GM12865 (cell line): ENCODE results near the gene PPP2R3B.
A peak's percentile ranks its signal among the peaks of the same experiment; 100 is the strongest.
"Not testable (repeated sequence)": the region's sequence is repeated elsewhere in the genome, so short reads cannot be mapped to it uniquely, and the experiment has no call there.

ENCODE experiments used
- DNase-seq: peaks from one replicate; pipeline ENCODE4 v3.0.0; 2010; ENCODE audit warnings: low read depth
- H3K4me3 ChIP-seq: 2 replicates; pipeline ENCODE4 v1.5.1; 2011; ENCODE audit warnings: mild to moderate bottlenecking, low read depth, low read length, control low read depth
- TF ChIP-seq, protein P1 (sequence below): IDR thresholded peaks from 2 replicates; pipeline ENCODE4 v1.5.1; 2011; ENCODE audit warnings: low read length, control low read depth, low read depth, inconsistent platforms; ENCODE audit not compliant: insufficient read depth; ENCODE audit errors: missing control alignments

The PPP2R3B gene

DNA sequence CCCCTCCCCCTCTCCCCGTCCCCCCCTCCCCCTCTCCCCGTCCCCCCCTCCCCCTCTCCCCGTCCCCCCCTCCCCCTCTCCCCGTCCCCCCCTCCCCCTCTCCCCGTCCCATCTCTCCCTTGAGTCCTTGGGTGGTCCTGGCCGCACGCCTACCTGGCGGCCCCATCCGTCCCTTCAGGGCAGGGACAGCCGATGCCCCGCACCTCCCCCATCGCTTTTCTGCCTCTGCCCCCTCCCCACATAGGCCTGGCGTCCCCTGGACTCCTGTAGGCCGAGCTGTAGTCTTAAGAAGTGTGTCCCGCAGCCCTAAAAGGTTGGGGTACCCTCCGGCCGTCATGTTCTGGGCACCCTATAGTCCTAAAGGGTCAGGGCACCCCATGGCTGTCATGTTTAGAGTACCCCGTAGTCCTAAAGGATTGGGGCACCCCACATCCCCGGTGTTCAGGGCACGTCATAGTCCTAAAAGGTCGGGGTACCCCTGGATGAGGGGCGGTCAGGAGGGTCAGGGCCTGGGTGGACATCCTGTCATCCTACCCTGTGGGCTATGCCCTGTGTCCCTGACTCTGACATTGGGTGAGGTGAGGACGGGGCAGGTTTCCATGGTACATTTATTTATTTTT lies 57.3 kb downstream of the PPP2R3B start:
- no peak for DNase-seq
- TF ChIP-seq, protein P1, sequence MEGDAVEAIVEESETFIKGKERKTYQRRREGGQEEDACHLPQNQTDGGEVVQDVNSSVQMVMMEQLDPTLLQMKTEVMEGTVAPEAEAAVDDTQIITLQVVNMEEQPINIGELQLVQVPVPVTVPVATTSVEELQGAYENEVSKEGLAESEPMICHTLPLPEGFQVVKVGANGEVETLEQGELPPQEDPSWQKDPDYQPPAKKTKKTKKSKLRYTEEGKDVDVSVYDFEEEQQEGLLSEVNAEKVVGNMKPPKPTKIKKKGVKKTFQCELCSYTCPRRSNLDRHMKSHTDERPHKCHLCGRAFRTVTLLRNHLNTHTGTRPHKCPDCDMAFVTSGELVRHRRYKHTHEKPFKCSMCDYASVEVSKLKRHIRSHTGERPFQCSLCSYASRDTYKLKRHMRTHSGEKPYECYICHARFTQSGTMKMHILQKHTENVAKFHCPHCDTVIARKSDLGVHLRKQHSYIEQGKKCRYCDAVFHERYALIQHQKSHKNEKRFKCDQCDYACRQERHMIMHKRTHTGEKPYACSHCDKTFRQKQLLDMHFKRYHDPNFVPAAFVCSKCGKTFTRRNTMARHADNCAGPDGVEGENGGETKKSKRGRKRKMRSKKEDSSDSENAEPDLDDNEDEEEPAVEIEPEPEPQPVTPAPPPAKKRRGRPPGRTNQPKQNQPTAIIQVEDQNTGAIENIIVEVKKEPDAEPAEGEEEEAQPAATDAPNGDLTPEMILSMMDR, result no peak

DNA sequence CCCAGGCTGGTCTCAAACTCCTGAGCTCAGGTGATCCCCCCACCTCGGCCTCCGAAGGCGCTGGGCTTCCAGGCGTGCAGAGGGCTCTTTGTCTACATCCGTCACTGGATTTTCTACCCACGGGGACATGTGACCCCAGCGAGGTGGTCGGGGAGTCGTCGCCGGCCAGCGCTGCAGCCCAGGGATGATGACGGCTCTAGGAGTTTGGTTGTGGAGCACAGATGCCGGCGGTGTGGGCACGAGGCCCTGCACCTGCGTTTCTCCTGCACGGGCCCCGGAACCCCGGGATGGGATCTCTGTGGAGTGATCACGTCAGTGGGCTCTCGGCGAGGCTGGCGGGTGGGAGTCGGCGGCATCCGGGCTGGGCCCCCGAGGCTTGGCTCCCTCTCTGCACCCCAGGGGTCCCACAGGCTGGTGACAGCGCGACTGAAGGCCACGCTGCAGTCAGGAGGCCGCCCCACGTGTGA lies 59.0 kb downstream of the PPP2R3B start:
- DNase-seq, result no peak
- H3K4me3 ChIP-seq, result no peak overlapping the region
- TF ChIP-seq, protein P1, result no peak

More for the DNA sequence above, 57.3 kb downstream of the PPP2R3B start:
- no peak overlapping the region for H3K4me3 ChIP-seq

DNA sequence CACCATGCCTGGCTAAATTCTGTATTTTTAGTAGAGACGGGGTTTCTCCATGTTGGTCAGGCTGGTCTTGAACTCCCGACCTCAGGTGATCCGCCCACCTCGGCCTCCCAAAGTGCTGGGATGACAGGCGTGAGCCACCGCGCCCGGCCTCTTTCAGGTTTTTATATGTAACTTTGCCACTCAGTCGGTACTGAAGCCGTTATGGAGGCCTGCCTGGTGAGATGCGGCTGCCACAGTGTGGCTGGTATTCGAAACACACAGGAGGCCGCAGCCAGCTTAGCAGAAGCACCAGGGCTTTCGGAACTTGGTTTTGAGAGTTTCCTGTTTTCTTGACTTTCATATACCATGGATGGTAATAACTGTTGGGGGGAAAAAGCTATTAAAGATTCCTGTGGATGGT lies 62.0 kb downstream of the PPP2R3B start:
- H3K4me3 ChIP-seq, DNase-seq: not testable (repeated sequence)

DNA sequence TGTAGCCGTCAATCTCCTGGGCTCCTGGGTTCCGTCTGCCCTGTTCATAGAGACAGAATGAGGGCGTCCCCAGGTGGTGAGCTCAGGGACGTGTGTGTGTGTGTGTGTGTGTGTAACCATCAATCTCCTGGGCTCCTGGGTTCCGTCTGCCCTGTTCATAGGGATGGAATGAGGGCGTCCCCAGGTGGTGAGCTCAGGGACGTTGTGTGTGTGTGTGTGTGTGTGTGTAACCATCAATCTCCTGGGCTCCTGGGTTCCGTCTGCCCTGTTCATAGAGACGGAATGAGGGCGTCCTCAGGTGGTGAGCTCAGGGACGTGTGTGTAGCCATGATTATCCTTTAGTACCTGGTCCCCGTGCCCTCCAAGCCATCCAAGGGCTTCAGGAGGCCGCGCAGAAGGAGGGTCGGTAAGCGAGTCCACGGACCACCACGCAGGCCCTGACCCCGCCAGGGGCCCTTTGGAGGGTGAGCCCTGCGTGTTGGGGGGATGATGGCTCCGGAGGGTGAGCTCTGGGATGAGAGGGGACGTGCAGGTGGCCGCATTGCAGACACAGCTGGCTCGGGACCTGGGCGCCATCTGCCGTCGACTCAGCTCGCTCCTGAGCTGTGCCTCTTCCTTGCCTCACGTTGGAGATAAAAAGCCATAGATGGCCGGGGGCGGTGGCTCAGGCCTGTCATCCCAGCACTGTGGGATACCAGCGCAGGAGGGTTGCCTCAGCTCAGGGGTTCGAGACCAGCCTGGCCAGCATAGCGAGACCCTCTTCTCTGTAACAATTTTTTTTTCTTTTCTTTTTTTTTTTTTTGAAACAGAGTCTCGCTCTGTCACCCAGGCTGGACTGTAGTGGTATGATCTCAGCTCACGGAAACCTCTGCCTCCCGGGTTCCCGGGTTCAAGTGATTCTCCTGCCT lies 62.7 kb downstream of the PPP2R3B start:
- DNase-seq, result peak; percentile 64
- H3K4me3 ChIP-seq, result no peak overlapping the region
- TF ChIP-seq, protein P1, result no peak

DNA sequence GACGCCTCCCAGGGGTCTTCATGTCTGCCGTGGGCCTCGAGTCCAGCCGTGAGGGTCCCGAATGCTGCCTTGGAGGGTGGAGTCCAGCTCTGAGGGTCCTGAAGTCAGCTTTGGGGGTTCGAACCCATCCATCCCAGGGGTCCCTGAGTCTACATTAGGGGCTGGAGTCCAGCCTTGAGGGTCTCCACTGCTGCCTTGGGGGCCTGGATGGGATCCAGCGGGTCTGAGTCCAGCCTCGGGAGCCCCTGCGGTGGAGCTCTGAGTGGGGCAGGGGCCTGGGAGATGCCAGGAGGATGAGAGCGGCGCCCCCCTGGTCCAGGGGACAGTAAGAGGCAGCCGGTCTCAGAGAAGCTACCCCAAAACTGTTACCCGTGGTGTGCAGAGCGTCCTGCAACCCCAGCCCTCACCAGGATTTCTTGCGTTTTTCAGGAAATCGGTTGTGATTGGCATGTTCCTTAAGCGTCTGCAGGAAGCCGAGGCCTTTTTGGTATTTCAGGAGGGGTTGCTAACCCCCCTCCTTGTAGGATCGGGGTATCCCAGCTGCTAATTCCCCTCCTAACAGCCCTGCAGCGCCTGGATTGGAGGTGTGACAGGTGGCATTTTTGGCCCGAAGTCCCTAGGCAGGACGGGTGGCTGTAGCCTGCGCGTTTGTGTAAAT lies 66.5 kb downstream of the PPP2R3B start:
- peak overlapping the region; percentile 64 for H3K4me3 ChIP-seq
- DNase-seq, result no peak

DNA sequence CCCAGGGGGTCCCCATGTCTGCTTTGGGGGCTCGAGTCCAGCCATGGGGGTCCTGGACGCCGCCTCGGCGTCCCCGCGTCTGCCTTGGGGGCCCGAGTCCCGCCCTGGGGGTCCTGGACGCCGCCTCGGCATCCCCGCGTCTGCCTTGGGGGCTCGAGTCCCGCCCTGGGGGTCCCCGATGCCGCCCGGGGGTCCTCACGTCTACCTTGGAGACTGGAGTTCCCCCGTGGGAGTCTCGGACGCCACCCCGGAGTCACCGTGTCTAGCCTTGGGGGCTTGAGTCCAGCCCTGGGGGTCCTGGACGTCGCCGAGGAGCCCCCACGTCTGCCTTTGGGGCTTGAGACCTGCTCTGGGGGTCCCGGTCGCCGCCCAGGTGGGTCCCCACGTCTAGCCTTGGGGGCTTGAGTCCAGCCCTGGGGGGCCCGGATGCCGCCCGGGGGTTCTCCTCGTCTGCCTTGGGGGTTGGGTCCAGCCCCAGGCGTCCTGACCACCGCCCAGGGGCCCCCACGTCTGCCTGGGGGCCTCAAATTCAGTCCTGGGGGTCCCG lies 67.1 kb downstream of the PPP2R3B start:
- TF ChIP-seq, protein P1, result no peak
- no peak for DNase-seq
- H3K4me3 ChIP-seq, result peak overlapping the region; percentile 64

More for the DNA sequence above, 66.5 kb downstream of the PPP2R3B start:
- TF ChIP-seq, protein P1, result no peak
